ENCODE data around the gene SMIM9. TPM values are rescaled to one million over a fixed set of nuclear protein-coding genes. Genes with fewer than 3 reads are reported as not detected.

The SMIM9 gene
- polyA plus RNA-seq, 1 donor (not counting 4 experiments of a cell fraction or from before 2014, with no cell fraction given) = not detected

DNA sequence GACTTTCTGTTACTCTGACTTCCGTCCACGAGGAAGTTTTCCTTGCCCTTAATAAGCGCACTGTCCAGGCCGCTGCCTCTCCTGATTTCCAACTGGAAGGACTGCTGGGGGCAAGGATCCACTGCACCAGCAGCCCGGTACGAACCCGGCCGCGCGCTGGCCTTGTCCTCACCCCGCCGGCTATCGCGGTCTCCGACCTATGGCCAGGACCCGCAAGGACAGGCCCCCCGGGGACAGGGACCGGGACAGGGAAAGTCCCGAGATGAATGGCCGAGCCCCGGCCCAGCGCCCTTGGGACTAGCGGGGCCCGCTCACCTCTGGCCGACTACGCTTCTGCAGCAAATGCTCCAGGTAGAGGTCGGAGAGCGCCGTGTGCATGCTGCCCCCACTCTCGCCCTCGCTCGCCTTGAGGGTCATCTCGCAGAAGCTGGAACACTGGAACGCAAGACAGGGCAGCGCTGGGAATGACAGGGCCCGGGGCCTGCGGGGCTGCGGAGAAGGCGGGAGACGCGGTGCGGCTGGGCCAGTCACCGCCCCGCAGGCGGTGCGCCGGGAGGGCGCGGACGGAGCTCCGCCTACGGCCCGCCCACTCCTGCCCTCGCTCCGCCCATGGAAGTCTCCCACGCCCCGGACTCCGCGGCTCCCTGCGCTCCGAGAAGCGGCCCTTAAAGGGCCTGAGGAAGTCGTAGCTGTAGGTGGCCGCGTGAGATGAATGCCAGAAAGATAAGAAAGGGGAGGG, 29.3 kb downstream of the SMIM9 start, which contains the start of gene MPP1:
Gene MPP1 (minus strand): TSS at position 529 of the 739 bp plus-strand sequence. CDS start 112 bp downstream, at position 417.
- Histone ChIP-seq H3K4me1 (ENCODE audit: control insufficient read depth, extremely low read depth, insufficient read depth, low read length) (peaks cover 7% of the 10 kb centered on the region), H2AFZ (ENCODE audit: control insufficient read depth, low read length) (peak within 1 kb of the TSS; percentile 78), H3K9ac (ENCODE audit: control insufficient read depth, extremely low read depth, insufficient read depth, low read length) (peak within 1 kb of the TSS; percentile 52), H3K27ac (ENCODE audit: control insufficient read depth, insufficient read depth, low read length) (no peak within 1 kb of the TSS), H3K4me2 (ENCODE audit: control insufficient read depth, extremely low read depth, insufficient read depth, low read depth, low read length) (peak within 1 kb of the TSS; percentile 79), H3K27me3 (ENCODE audit: control insufficient read depth, extremely low read depth, insufficient read depth, low read length) (no peaks in the 10 kb centered on the region), H3K9me3 (ENCODE audit: control insufficient read depth, low read depth, low read length) (no peaks in the 10 kb centered on the region), H3K79me2 (ENCODE audit: control insufficient read depth, insufficient read depth, low read length) (no peaks in the 10 kb centered on the region), H3K4me3 (ENCODE audit: control insufficient read depth in 2 of 3, extremely low read depth in 1 of 3, insufficient read depth in 2 of 3, low read depth in 1 of 3, low read length in 3 of 3) (peak within 1 kb of the TSS; percentile 46 to 66 (median 52)), H4K20me1 (ENCODE audit: control insufficient read depth, extremely low read depth, insufficient read depth, low read length) (no peaks in the 10 kb centered on the region), H3K36me3 (ENCODE audit: control insufficient read depth in 2 of 2, extremely low read depth in 1 of 2, insufficient read depth in 2 of 2, low read length in 2 of 2) (no peaks in the 10 kb centered on the region), H3K9me1 (ENCODE audit: control insufficient read depth, extremely low read depth, insufficient read depth, low read length) (no peaks in the 10 kb centered on the region)
- dilution Hi-C loops (cut with MboI; ENCODE audit: extremely low pct_ligation_motif_present, low sequenced_read_pairs) = no loop called here
- TF ChIP-seq, protein P1, sequence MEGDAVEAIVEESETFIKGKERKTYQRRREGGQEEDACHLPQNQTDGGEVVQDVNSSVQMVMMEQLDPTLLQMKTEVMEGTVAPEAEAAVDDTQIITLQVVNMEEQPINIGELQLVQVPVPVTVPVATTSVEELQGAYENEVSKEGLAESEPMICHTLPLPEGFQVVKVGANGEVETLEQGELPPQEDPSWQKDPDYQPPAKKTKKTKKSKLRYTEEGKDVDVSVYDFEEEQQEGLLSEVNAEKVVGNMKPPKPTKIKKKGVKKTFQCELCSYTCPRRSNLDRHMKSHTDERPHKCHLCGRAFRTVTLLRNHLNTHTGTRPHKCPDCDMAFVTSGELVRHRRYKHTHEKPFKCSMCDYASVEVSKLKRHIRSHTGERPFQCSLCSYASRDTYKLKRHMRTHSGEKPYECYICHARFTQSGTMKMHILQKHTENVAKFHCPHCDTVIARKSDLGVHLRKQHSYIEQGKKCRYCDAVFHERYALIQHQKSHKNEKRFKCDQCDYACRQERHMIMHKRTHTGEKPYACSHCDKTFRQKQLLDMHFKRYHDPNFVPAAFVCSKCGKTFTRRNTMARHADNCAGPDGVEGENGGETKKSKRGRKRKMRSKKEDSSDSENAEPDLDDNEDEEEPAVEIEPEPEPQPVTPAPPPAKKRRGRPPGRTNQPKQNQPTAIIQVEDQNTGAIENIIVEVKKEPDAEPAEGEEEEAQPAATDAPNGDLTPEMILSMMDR (optimal IDR thresholded peaks at IDR 0.05 in 1 of 3, IDR thresholded peaks at IDR 0.05 in 1 of 3, conservative IDR thresholded peaks at IDR 0.05 in 1 of 3; ENCODE audit: extremely low read depth in 1 of 3, insufficient read depth in 2 of 3, low read length in 3 of 3) = no peak
- no peak for TF ChIP-seq EZH2 (IDR thresholded peaks at IDR 0.05; ENCODE audit: low read length)
- no peak for DNase-seq (ENCODE audit: low read depth, low spot score)
- no peak for FAIRE-seq

DNA sequence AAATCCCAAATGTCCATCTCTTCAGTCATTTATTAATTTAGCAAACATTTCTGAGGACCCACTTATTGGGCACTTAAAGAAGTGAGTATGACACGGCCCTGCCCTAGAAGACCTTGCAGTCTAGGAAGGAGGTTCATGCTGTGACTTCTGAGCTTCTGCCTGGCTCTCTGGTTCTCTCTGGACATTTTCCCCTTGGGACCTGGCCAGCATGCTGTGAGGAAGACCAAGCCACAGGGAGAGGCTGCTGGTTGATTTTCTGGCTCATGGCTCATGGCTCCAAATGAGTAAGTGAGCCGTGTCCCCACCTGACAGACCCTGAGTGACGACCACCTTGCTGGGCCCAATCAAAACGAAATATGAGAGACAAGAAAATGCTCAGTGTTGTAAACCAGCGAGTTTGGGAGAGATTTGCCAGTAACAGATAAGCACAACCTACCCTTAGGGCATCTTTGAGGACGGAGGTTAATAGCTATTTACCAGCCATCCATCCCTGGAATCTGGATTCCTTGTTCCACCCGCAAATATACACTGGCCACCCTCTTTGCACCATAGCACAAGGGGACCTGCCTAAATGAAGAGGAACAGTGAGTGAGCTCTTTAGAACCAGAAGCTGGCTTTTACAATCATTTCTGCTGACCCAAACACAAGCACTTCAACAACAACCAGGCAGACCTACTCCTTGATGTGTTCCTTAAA, 30.1 kb downstream of the SMIM9 start:
- dilution Hi-C loops (cut with MboI; ENCODE audit: extremely low pct_ligation_motif_present, low sequenced_read_pairs) = no loop called here
- Histone ChIP-seq H3K9ac (ENCODE audit: control insufficient read depth, extremely low read depth, insufficient read depth, low read length) (peak overlapping the region; percentile 52), H3K4me1 (ENCODE audit: control insufficient read depth, extremely low read depth, insufficient read depth, low read length) (peaks cover 7% of the 10 kb centered on the region), H3K9me1 (ENCODE audit: control insufficient read depth, extremely low read depth, insufficient read depth, low read length) (no peaks in the 10 kb centered on the region), H3K9me3 (ENCODE audit: control insufficient read depth, low read depth, low read length) (no peaks in the 10 kb centered on the region), H3K4me3 (ENCODE audit: control insufficient read depth in 2 of 3, extremely low read depth in 1 of 3, insufficient read depth in 2 of 3, low read depth in 1 of 3, low read length in 3 of 3) (peak overlapping the region; percentile 46 to 66 (median 52)), H4K20me1 (ENCODE audit: control insufficient read depth, extremely low read depth, insufficient read depth, low read length) (no peaks in the 10 kb centered on the region), H2AFZ (ENCODE audit: control insufficient read depth, low read length) (peak overlapping the region; percentile 78), H3K27me3 (ENCODE audit: control insufficient read depth, extremely low read depth, insufficient read depth, low read length) (no peaks in the 10 kb centered on the region), H3K27ac (ENCODE audit: control insufficient read depth, insufficient read depth, low read length) (no peak overlapping the region), H3K4me2 (ENCODE audit: control insufficient read depth, extremely low read depth, insufficient read depth, low read depth, low read length) (peak overlapping the region; percentile 79), H3K36me3 (ENCODE audit: control insufficient read depth in 2 of 2, extremely low read depth in 1 of 2, insufficient read depth in 2 of 2, low read length in 2 of 2) (no peaks in the 10 kb centered on the region), H3K79me2 (ENCODE audit: control insufficient read depth, insufficient read depth, low read length) (no peaks in the 10 kb centered on the region)
- FAIRE-seq = no peak
- no peak for DNase-seq (ENCODE audit: low read depth, low spot score)
- TF ChIP-seq, protein P1 (optimal IDR thresholded peaks at IDR 0.05 in 1 of 3, IDR thresholded peaks at IDR 0.05 in 1 of 3, conservative IDR thresholded peaks at IDR 0.05 in 1 of 3; ENCODE audit: extremely low read depth in 1 of 3, insufficient read depth in 2 of 3, low read length in 3 of 3) = no peak
- TF ChIP-seq EZH2 (IDR thresholded peaks at IDR 0.05; ENCODE audit: low read length) = no peak
